ENCODE results near the gene NCKIPSD. TPM values are rescaled to one million over a fixed set of nuclear protein-coding genes. Genes with fewer than 3 reads are reported as not detected.

NCKIPSD gene
- total RNA-seq, 4 donors from 2014 or later, result 18.9 to 60.2 (median 39.9) TPM

DNA sequence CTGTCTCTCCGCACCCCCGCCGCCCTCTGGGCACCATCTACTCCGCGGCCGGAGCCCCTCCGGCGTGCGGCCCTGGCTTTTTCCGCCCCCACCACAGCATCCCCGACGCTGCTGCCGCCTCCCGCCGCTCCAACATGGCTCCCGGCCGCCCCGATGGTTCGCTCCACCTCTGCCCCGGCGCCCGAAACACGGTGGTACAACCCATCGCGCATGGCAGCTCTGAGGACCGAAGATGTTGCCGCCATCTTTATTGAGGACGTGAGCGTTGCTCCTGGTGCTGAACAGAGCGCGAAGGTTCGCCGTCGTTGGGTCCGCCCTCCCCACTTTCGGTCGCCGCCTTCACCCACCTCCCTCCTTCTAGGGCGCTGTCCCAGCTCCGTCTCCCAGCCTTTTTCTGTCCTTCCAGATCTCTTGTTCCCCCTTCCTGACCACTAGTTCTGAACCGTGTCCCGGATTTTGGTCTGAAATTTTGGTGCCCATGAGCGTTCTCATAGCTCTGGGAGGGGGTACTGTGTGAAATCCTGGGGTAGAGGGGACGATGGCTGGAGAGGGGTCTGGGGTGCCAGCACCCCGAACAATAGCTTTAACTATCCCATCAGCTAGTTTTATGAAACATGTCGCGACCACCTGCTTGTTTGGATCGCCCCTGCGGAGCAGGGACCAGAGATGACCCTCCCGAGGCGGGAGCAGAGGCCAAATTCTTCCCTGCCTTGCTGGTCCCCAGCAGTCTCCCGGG is 22.8 kb downstream of the NCKIPSD start, which contains the start of gene CELSR3:
Gene CELSR3 (minus strand): TSS at position 134 of the 736 bp plus-strand sequence. CDS start 252 bp downstream, outside the sequence.
- TF ChIP-seq, protein P1, sequence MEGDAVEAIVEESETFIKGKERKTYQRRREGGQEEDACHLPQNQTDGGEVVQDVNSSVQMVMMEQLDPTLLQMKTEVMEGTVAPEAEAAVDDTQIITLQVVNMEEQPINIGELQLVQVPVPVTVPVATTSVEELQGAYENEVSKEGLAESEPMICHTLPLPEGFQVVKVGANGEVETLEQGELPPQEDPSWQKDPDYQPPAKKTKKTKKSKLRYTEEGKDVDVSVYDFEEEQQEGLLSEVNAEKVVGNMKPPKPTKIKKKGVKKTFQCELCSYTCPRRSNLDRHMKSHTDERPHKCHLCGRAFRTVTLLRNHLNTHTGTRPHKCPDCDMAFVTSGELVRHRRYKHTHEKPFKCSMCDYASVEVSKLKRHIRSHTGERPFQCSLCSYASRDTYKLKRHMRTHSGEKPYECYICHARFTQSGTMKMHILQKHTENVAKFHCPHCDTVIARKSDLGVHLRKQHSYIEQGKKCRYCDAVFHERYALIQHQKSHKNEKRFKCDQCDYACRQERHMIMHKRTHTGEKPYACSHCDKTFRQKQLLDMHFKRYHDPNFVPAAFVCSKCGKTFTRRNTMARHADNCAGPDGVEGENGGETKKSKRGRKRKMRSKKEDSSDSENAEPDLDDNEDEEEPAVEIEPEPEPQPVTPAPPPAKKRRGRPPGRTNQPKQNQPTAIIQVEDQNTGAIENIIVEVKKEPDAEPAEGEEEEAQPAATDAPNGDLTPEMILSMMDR (IDR thresholded peaks at IDR 0.05), result no peak
- DNase-seq (ENCODE audit: low spot score), result no peak
- ATAC-seq (ENCODE audit: low FRiP score), result peak; percentile 23

DNA sequence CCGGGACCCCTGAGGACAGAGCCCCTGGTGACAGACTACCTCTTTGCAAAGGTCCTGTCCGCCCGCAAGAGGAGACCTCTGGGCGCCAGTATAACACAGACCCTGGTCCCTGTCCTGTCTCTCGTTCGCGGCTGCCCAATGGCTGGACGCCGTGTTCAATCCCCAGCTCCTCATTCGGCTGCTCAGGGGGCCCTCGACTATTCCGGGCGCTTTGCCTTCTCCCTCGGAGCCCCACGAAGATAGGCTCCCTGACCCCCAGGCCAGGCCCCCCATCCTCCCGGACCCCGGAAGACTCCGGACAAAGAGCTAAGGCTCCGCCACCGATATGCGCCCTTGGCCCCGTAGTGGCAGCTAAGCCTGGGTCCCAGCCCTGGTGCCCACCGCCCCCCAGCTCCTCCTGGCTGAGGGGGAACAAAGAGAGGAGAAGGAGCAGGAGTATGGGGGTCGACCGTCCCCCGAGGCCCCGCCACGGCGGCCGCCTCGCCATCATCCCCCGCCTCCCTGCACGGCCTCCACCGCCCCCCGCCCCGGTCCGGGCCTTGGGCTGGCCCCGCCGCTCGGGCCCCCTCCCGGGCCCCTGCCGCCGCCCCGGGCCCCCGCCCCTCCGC is 23.5 kb downstream of the NCKIPSD start:
- DNase-seq (ENCODE audit: low spot score), result no peak
- no peak for ATAC-seq (ENCODE audit: low FRiP score)
- TF ChIP-seq, protein P1 (IDR thresholded peaks at IDR 0.05), result no peak

DNA sequence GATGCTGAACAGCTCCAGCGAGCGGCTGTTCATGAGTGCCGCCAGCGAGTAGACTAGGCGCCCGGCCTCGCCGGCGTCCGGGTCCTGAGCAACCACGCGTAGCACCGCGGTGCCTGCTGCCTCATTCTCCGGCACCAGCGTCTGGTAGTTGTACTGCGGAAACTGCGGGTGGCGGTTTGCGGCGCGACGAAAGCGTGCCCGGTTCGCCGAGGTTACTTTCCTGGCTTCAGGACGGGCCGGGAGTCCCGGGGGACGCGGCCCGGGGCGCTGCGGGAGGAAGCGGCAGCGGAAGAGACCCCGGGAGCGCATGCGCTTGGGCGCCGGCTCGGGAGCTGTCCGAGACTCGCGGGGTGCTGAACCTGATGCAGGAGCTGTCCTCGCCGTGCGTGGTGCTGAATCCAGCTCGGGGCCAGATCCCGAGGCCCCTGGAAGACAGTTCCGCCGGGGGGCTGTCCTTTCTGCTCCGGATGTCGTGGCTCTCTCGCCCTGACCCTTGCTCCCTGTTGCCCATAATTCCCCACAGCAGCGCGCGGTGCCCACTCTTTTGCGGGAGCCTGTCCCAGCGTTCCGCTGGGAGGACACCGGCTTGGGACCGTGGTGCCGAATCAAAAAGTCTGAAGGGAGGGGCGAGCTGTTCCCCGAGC is 24.1 kb downstream of the NCKIPSD start:
- DNase-seq (ENCODE audit: low spot score) (peak; percentile 50), ATAC-seq (ENCODE audit: low FRiP score) (no peak)
- TF ChIP-seq, protein P1 (IDR thresholded peaks at IDR 0.05), result no peak

DNA sequence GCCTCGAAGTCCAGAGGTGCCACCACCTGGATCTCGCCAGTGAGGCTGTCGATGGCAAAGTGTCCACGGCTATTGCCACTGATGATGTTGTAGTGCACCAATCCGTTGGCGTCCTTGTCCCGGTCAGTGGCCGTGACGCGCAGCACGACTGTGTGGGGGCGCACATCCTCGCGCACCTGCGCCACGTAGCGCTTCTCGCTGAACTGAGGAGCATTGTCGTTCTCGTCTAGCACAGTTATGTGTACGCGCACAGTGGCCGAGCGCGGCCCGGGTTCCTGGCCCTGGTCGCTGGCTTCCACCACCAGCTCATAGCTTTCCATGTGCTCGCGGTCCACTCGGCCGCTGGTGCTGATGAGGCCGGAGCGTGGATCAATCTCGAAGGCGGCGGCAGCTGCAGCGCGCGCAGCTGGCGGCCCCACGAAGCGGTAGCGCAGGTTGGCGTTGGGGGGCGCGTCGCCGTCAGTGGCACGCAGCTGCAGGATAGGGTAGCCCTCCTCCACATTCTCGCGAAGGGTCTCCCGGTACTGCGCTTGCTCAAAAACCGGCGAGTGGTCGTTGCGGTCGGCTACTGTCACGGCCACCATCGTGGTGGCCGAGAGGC is 24.8 kb downstream of the NCKIPSD start:
- ATAC-seq (ENCODE audit: low FRiP score), result no peak
- TF ChIP-seq, protein P1 (IDR thresholded peaks at IDR 0.05), result no peak
- no peak for DNase-seq (ENCODE audit: low spot score)

DNA sequence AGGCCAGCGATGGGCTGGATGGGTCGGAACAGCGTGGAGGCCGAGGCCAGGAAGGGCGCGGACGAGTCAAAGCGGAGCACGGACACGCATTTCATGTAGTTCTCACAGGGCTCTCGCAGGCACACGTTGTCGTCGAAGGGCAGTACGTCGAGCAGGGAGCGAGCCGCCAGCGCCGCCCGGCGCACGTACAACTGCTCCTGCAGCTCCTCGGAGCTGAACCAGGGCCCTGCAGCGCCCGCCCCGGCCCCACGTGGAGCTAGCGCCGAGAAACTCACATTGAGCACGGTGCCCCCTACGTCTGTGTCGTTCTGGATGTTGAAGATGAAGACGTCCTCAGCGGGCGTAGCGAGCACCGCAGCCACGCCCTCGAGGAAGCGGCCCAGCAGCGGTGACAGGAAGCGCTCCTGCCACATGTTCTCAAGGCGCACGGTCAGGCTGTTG is 28.9 kb downstream of the NCKIPSD start:
- DNase-seq (ENCODE audit: low spot score) (no peak), ATAC-seq (ENCODE audit: low FRiP score) (no peak)
- TF ChIP-seq, protein P1 (IDR thresholded peaks at IDR 0.05), result no peak

DNA sequence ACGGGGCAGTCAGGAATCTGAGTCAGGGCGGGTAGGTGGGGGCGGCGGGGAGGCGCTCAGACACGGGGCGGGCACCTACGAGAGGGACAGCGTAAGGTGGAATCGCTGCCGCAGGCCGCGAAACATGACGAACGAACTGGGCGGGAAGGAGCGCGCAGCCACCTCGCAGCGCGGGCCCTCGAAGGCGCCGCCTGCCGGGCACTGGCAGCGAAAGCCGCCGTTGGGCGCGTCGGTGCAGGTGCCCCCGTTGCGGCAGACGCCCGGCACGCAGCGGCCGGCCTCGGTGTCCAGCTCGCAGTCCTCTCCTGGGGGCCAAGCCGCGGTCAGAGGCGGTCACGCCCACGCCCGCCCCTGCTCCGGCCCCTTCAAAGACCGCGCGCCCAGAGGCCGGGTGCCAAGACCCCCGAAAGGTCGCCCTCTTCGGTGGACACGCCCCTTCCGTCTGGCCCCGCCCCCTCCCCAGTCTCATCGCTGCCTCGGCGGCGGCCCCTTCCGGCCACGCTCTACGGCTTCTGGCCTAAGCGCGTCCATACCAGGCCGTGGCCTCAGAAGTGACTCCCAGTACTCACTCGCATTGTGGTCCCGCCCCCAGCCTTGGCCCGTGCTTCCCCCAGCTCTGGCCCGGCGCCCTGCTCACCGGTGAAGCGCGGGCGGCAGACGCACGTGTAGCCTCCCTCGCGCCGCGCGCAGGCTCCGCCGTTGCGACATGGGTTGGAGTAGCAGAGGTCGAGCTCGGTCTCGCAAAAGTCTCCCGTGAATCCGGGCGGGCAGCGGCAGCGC is 29.5 kb downstream of the NCKIPSD start:
- peak; percentile 63 for DNase-seq (ENCODE audit: low spot score)
- TF ChIP-seq, protein P1 (IDR thresholded peaks at IDR 0.05), result peak in 1 of 3 donors; percentile 25
- ATAC-seq (ENCODE audit: low FRiP score), result peak; percentile 94

Data from omental fat pad (tissue), 4 donors.